Hematopoietic multipotent progenitor cell treated with erythropoietin and hydrocortisone succinate and interleukin-3 and kit ligand, for 17 days (in vitro differentiated cells): Measurements from ENCODE around the gene GALNT13.

ENCODE experiments used
- DNase-seq: peaks from one replicate; pipeline ENCODE4 v3.0.0-alpha.2; 2015; ENCODE audit warnings: low spot score

GALNT13 gene

GRCh38 chr2:153944800-153945199, 73.1 kb downstream of the GALNT13 start:
- no peak for DNase-seq

DNA sequence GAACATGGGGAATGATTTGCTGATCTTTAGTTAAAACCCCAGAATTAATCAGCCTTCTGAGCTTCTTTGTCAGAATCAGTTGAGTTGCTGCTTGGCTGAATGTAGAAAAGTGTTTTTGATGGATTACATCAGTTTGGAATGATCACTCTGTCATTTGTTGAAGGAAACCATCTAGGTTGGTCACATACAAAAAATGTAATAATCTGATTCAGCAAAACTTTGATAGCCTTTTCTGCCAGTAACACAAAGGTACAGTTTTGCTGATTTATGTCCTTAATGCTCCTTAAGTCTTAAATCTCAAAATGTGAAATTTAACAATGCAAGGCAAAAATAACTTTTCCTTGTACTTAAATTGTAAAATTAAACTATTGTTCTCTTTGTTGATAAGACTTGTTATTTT, 74.3 kb downstream of the GALNT13 start:
- no peak for DNase-seq

DNA sequence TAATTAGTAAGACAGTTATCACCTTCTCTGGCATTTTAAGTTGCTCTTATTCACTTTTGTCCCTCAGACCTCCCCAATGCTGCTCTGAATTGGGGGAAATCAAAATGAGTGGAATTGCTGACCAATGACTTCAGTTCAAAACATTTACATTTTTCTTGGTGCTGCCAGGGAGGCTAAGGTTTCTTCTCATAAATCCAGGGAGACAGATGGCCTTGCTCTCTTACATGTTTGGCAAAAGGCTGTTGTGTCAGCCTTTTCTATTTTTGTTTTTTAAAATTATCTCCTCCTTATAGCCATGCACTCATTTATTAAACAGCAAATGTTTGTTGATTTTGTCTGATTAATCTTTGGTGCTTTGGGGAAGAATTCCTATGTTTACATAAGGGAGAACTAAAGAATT, 82.0 kb downstream of the GALNT13 start:
- DNase-seq = no peak

GRCh38 chr2:153963256-153963655, 91.5 kb downstream of the GALNT13 start:
- DNase-seq = no peak

- no peak for DNase-seq
Measured at GRCh38 chr2:153967248-153967973, 95.7 kb downstream of the GALNT13 start.

- DNase-seq = no peak
Measured at GRCh38 chr2:153971250-153971649, 99.5 kb downstream of the GALNT13 start.

GRCh38 chr2:153971855-153972254, 100.1 kb downstream of the GALNT13 start:
- no peak for DNase-seq

- DNase-seq = no peak
Measured at GRCh38 chr2:153972412-153972811, 100.7 kb downstream of the GALNT13 start.

- no peak for DNase-seq
Measured at GRCh38 chr2:153986488-153987229, 114.9 kb downstream of the GALNT13 start.

GRCh38 chr2:153990771-153991170, 119.0 kb downstream of the GALNT13 start:
- no peak for DNase-seq

DNA sequence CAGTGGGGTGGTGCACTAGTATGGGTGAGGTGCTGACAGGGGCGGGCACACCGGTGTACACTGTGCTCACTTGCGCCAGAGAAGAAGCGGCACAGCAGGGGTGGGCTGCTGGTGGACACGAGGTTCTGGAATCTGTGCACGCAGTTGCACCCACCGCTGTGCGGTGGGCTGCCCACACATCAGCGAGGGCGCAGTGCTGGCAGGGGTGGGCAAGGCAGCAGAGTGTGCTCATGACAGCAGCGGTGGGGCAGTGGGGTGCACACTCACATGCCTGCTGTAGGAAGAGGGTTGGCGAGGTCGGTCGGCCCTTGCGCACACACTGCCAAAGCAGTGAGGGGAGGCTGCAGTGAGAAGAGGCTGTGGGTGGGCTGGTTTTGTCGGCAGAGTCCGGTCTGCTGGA, 141.8 kb downstream of the GALNT13 start:
- no peak for DNase-seq

- no peak for DNase-seq
Measured at GRCh38 chr2:154015233-154015632, 143.5 kb downstream of the GALNT13 start.

DNA sequence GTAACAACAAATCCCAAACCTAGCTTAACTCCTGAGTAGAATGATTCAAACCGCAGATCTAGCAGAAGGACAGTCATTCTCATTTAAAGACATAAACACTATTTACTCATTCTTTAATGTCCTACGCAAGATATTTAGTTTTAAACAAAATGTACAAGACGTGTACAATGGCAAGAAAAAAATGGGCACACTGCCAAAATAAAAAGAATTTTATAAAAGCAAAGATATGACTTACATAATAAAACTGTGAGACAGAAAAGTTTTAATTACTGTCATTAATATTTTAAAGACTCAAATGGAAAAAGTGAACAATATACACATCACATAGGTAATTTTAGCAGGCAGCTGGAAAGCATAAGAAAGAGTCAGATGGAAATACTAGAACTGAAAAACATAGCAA, 157.8 kb downstream of the GALNT13 start:
- no peak for DNase-seq

DNA sequence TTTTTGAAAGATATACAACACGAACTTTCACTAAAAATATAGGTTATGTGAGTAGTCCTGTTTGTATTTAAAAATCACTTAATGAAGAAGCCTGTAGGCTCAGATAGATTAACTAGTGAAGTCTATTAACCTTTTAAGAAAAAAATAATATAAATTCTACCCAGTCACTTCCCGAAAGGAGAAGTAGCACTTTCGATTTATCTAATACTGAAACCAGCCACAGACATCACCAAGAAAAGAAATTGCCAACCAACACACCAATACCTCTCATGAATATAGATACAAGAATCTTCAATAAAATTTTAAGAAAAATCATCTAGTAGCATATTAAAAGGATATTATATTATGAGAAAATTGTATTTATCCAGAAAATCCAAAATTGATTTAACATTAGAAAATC, 160.5 kb downstream of the GALNT13 start:
- DNase-seq = no peak

DNA sequence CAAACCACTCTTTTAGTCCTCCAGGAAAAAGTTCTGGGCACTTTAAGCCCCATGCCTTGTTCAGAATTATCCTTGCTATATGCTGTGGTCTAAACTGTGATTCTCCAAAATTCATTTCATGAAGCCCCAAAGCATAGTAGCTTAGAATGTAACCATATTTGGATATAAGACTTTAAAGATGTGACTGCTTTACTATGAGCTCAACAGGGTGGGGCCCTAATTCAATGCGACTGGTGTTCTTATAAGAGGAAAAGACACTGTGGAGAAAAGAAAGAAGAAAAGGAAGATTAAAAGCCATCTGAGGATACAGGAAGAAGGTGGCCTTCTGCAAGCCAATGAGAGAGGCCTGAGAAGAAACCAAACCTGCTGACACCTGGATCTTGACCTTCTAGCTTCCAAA, 174.8 kb downstream of the GALNT13 start:
- DNase-seq = no peak

- no peak for DNase-seq
Measured at GRCh38 chr2:154048905-154049304, 177.2 kb downstream of the GALNT13 start.

DNA sequence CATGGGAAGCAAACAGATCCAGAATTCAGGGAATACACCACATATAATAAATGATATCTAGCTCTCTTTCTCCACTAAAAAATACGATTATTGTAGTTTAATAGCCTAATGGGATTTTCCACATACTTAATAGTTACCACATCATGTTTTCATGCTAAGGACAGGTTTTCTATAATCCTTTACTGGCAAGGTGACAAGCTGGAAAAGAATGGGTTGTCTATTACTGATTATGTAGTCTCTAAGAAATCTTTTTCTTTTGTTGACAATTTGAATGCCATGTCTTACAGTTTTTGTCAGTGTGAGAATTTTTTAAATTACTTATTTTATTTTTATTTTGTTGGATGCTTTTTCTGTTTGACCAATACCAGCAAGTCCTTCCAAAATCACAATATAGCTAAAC, 177.8 kb downstream of the GALNT13 start:
- no peak for DNase-seq

DNA sequence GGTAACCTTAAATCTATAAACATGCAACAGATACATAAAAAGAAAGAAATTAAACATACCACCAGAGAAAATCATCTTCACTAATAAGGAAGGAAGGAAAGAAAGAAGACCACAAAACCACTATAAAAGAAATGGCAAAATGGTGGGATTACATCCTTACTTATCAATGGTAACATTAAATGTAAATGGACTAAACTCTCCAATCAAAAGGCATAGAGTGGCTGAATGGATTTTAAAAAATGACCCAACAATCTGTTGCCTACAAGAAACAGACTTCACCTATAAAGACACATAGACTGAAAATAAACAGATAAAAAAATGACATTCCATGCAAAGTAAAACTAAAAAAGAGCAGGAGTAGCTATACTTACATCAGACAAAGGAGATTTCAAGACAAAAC, 195.4 kb downstream of the GALNT13 start:
- no peak for DNase-seq

GRCh38 chr2:154078926-154079325, 207.2 kb downstream of the GALNT13 start:
- no peak for DNase-seq

DNA sequence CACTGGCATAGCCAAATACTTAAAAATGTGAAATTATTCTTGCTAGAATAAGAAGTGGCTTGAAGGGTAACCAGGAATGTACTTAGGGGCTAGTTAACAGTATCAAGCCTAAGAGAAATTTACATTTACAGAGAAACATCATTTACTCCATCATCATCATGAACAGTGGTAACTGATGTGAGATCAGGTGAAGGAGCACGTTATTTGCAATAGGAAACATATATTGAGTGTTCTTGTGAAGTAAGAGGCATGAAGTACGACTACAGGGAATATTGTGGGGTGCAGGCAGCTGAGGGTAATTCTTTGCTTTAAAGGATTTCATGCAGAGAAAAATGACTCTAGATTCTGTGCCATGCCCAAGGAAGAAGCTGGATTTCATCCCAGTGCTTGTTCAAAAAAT, 220.8 kb downstream of the GALNT13 start:
- no peak for DNase-seq

- DNase-seq = no peak
Measured at GRCh38 chr2:154093856-154094255, 222.1 kb downstream of the GALNT13 start.

DNA sequence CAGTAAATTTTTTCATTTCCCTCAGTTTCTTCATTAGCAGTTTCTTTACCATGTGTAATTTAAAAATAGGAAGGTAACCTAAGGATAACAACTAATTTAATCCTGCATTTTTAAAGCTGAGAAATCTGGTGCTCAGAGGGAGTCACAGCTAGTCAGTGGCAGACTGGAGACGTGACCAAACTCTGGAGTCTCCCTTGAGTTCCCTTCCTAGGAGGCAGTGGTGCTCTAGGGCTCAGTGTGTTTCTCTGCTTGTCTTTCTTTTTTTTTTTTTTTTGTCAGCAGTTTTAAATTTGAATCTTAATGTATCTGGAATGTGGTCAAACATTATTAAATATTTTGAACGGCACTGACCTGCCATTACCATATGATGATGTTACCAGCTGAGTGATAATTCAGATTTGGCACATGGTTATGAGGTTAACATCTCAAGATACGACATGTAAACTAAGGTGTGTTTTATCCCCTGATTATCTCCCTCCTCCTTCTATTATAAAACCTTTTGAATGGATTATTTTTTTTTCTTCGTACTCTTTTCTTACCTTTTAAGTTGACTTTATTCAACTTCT, 226.2 kb downstream of the GALNT13 start:
- DNase-seq = no peak

DNA sequence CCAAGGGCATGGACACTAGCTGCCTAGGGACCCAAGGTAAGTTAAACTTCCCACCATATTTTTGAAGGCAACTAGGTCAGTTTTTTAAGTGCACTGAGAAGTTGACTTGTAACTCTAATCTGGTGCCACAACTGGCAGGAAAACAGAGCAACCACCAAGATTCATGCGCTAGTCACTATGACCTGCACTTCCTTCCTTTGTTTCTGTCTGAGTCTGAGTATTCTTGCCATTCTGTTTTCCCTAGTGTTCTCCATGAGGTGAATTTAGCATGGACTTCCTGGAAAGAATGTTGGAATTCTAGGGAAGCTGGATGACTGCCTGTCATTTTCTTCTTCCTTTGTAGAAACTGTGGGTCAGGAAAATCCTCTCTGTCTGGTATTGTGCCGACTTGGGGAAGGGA, 249.0 kb downstream of the GALNT13 start:
- DNase-seq = no peak
